GM19395 (cell line): ENCODE results near the gene MAGI2.
"Not testable (repeated sequence)": the region's sequence is repeated elsewhere in the genome, so short reads cannot be mapped to it uniquely, and the experiment has no call there.

Experiments used
- ATAC-seq: cut with Tn5 transposase; IDR thresholded peaks from one replicate; pipeline ENCODE4 v1.9.1; 2021; ENCODE audit warnings: mild to moderate bottlenecking, moderate library complexity; ENCODE audit not compliant: unreplicated experiment

MAGI2 gene

DNA sequence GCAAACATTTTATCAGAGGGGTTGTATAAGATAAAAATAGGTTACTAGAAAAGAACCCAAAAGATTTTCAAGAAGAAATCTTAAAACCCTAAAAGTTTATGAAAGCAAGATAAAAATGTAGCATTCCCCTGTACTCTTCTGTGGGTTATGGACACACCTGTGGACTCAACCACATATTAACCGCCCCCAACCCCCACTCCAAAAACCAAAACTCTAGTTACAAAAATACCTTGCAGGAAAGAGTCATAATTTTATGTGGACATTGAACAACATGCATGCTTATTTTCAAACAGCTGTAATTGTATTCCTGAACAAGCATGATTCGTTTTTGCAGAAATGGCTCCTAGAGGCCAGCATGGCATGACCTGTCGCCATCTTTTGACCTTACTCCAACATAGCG, 1188.0 kb downstream of the MAGI2 start:
- no peak for ATAC-seq

DNA sequence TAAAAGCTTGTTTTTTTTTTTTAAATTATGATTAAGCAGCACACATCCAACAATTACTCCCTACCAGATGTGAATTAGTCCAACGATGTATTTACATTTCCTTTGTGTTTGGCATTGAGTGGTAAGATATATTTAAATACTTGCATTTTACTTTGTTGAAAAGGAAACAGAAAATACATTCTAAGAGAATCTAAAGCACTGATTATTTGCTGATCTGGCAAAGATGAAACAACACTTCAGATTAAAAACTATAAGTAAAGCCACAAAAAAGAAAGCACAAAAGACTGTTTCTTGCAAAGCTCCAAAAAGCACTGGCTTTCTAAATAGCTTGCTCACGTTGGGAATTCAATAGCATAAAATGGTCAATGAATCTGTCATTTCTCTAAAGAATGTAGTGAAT, 1188.4 kb downstream of the MAGI2 start:
- ATAC-seq = no peak

DNA sequence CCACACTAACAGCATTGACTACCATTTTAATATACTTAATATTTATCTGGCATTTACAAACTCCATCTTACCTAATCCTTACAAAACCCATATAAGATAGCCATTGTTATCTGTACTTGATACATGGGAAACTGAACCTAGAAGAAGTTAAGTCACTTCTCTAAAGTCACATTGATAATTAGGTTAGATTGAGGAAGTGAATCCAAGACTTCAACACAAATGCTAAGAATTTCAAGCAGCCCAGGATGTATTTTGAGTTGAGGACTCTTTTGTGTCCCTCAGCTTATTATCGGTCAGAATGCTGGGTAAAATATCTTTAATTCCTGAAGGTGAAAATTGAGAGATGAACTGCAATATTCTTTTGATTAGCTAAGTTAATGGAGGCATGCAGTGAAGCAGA, 1189.4 kb downstream of the MAGI2 start:
- ATAC-seq = no peak

DNA sequence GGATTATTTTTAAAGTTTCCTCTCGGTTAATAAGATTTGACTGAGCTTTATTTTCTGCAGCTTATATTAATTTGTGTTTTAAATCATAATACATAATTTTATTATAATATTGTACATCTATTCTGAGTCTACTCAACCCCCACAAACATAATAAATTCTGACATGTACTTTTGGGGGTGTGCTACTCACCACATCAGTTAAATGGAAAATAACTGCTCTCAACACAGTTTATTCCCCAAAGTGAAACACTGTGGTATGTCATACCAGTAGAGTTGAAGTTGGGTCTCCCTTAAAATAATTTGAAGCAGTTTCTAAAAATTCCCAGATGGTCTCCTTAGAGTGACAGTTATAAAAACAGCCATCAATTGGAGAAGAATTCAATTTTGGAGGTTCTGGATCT, 1191.7 kb downstream of the MAGI2 start:
- ATAC-seq = no peak

DNA sequence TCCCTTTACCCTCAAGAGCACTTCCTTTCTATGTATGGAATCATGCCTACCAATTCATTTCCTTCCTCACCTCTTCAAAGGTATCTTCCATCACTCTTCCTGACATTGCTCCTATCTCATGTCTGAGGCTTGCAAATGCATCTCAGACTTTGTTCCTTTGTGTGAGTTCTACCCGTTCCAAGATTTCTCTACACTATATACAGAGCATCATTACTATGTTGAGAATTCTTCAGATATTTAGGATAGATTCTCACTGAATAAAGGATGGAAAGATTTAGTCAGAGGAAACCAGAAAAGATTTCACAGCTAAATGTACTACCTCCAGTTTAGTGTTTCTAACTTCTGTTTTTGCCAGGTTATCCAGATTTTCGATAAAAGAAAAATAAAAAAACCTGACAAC, 1192.2 kb downstream of the MAGI2 start:
- ATAC-seq = no peak

DNA sequence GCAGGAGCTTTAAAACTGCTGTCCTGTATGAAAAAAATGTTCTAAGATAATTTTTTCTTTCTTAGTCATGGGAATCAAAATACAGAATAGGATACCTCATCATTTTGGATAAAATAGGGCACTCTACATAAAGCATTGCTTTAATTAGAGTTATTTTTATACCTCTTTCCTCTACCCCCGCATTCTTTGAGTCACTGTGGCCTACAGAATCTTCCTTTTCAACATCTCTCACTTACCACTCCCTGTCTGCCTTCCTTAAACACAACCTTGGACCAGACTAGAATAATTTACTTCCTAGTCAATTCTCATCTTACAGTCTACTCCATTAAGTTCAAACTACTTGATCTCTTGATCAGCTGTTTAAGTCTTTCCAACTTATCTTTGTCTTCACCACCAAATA, 1192.6 kb downstream of the MAGI2 start:
- no peak for ATAC-seq

DNA sequence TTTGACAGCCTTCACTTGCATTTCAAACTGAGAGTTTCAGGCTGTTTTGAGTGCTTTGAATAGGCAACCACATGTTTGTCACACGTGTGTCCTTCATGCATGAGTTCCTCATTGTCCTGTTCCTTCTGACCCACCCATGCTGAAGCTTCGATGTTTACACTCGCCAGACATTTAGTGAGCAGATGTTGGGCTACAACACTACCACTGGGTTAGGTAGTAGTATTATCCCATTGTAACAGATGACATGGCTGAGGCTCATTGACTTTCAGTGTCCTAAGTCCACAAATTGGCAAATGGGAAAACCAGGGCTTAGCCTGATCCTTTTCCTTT, 1198.8 kb downstream of the MAGI2 start:
- no peak for ATAC-seq

DNA sequence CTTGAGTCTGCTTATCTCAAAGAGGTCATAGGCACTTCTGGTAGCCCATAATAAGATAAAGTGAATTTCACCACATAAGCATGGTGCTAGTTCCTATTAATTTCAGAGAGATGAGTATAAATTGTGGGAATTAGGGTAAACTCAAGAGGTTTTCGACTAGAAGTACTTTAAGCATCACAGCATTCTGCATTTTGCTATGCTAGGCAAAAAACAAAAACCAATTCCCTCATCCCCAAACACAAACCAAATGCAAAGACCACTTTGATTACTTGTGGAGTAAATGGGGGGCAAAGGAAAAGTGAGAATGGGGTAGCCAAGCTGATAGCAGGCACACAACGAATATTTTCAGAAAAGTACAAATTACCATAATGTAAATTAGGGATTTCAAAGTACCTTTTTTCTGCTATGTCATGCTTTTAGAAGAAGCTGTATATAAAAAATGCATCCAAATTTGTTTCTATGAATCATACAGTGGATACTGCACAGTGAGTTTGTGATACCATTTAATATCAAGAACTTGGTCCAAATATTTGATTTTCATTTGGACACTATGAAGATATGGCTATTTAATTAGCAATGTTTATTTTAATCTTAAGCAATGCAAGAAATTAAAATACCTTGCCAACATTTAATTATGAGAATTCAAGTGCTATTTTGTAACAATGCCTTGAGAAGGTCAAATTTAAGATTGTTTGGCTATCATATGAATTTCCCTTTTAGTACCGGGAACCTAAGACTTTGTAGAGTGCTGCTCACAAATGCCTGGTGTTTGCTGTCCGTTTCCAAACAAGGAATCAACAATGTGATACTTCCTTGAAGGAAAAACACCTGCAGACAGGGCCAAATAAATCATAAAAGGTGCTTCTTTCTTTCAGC, 1199.4 kb downstream of the MAGI2 start:
- no peak for ATAC-seq

DNA sequence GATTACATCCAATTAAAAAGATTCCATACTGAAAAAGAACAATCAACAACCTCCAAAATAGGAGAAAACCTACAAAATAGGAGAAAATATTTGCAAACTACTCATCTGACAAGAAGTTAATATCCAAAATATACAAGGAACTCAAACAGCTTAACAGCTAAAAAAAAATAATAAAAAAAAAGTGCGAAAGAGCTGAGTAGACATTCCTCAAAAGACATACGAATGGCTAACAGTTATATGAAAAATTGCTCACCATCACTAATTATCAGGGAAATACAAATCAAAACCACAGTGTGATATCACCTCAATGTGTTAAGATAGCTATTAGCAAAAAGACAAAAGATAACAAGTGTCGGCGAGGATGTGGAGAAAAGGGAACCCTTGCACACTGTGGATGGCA, 1204.6 kb downstream of the MAGI2 start:
- ATAC-seq = no peak

DNA sequence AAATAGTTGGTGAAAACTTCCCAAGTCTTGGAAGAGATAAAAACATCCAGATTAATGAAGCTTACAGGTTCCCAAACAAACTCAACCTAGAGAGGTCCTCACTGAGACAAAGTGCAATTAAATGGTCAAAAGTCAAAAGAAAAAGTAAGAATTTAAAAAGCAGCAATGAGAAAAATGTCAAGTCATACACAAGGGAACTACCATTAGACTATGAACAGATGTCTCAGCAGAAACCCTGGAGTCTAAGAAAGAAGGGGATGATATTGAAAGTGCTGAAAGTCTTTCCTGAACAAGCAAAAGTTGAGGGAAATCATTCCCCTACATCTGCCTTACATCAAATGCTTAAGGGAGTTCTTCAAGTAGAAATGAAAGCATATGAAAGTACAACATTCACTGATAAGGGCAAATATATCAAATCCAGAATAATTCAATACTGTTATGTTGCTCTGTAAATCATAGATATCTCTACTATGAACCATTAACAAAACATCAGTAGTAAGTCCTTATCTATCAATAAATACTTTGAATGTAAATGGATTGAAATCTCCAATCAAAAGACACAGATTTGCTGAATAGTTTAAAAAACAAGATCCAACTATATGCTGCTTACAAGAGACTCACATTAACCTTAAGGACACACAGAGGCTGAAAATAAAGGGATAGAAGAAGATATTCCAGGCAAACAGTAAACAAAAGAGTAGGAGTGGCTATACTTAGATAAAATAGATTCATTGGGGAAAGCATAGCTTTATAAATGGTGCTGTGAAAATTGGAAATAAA, 1205.4 kb downstream of the MAGI2 start:
- ATAC-seq = no peak

DNA sequence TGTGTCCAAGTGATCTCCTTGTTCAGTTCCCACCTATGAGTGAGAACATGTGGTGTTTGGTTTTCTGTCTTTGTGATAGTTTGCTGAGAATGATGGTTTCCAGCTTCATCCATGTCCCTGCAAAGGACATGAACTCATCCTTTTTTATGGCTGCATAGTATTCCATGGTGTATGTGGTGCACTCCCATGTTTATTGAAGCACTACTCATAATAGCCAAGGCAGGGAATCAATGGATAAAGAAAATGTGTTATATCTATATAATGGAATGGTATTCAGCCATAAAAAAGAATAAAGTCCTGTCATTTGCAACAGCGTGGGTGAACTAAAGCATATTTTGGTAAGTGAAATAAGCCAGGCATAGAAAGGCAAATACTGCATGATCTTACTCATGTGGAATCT, 1213.3 kb downstream of the MAGI2 start:
- ATAC-seq = not testable (repeated sequence)

DNA sequence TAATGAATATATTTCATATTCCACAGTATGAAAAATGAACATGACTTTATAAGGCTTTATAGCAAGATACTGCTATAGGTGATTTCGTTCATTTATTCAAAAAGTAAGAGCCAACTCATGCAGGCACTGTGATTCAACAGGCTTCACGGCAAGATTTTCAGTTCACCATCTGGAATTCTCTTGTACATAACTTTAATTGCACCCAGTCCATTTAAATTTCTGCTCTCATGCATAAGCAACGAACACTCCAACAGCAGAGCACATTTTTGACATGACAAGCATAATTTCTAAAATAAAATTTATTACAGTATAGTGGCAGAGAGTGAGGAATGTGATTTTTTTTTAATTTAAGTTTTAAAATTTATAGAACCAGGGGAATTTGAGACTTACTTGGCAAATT, 1218.8 kb downstream of the MAGI2 start:
- ATAC-seq = no peak

DNA sequence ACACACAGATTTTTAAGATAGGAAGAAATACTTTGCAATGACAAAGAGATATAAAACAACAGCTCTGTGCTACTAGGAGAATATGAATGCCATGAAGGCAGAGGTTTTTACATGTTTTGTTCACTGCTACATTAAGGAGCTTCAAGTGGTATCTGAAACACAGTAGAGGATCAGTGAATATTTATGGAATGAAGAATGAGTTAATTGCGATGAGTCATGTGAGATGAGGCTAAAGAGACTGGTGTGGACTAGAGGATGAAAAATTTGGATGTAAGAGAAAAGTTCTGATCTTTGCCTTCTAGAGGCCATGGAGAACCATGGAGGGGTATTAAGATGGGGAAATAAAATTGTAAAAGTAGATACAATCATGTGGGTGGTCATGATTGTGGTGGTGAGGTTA, 1220.7 kb downstream of the MAGI2 start:
- no peak for ATAC-seq

DNA sequence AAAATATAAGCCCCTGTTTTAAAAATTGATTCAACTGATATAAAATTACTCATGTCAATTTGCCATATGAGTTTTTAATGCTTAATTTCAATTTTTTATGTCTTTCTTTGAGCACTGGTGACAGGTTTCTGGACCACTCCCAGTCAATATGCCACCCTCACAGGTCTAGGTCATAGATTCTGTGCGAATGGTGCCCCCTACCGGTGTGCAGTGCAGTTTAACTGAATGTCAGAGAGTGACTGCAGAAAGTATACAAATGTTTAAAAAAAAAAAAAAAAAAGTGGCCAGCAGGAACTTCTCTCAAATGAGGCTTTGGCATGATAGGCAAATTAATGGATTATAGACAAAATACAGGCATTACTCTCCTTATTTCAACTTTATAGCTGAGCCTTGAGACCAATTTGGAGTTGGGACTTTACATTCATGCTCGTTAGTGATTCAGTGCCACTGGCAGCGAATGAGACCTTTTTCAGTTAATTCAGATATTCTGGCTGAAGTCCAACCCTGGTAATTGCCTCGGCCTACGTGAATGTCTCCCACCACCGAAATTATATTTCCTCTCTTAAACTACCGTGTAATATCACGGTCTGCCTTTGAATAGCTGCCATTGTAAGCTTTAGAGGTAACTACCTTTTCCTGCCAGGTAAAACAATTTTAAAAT, 1227.3 kb downstream of the MAGI2 start:
- ATAC-seq = no peak

DNA sequence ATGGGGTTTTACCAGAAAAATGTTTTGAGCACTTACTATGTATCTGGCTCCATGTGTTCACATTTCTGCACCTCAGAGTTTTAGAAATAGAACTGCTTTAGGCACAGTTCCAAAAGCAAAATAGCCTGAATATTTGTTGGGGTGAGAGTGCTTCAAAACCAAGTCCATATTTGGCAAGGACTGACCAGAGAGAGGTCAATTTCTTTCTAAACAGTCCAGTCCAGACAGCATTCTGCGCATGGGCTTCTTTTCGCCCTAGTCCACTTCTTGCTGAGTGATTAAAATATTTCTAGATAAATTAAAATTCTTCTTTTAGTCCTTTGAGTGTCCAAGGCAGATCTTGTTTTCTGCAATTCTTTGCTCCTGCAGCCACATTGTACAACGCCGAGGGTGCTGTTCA, 1227.9 kb downstream of the MAGI2 start:
- no peak for ATAC-seq

DNA sequence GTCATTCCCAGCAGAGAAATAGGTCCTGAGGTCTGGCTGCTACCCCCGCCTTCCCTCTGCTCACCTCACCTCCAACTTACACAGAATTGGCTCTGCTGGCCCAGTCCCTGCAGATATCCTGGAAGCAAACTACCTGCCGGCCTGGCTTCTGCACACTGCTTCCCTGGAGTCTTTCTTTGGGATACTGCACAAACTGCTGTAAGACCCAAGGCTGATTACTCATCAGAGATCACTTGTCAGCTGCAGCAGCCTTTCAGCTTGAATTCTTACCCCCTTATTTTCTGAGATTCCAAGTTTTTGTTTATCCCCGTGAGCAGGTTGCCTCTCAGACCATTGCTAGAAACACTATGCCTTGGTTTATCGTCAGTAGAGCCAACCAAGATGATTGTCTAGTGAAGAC, 1228.5 kb downstream of the MAGI2 start:
- no peak for ATAC-seq

DNA sequence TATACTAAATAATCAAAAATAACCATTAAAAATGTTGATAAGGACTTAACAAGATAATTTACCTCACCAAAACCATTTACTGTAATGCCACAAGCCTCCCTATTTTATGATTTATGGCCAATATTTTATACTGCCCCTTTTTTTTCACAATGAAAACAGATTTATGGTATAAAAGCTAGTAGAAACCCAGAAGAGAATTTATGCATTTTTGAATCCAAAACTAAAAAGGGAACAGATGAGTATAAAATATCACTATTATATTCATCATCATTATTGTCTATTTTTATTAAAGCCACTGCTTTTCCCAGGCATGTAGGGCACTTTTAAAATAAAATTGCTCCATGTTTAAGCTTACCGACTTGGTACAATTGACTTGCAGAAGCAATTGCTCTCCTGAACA, 1229.9 kb downstream of the MAGI2 start:
- no peak for ATAC-seq

DNA sequence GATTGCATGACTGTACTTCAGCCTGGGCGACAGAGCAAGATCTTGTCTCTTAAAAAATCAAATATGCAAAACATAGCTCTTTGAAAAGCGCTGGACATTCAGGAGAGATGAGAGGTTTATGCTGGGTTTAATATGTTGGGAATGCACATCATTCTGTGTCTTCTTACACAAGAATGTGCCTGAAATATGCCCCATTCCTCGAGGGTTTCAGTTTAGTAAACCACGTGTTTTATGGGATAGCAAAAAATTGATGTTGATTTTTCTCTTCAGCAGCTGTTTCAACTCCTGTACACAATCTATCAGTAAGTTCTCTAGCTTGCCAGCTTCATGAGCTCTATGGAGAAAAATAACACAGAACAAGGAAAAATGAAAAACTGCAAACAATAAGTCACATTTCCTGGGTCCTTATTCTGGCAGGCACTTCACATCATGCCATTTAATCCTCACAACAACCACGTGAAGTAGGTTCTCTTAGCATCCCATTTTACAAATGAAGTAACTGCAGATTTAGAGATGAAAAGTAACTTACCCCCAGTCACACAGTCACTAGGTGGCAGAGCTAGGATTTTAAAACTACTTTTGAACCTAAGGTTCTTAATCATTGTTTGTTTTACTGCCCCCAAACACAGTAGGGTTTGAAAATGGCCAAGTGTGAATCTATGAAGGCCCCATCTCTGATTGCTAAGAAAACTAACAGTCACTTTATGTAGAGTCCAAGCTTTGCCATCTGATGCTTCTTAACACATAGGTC, 1231.3 kb downstream of the MAGI2 start:
- ATAC-seq = no peak

DNA sequence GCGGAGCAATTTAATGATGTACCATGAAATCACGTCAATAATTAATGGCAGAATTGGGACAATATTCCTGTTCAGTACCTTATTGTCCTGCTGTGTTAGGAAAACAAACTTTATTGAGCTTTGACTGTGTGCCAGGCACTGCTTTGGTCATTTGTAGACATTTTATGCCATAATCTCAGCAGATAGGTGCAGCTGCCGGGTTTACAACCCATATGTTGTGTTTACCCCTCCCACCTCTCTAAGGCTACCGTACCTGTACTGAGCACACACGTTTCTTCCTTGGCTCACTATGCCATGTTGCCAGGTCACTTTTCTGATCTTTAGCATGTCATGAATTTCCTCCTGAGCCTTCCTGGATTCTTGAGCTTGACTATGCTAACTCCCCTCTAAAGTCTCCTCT, 1232.7 kb downstream of the MAGI2 start:
- ATAC-seq = no peak

DNA sequence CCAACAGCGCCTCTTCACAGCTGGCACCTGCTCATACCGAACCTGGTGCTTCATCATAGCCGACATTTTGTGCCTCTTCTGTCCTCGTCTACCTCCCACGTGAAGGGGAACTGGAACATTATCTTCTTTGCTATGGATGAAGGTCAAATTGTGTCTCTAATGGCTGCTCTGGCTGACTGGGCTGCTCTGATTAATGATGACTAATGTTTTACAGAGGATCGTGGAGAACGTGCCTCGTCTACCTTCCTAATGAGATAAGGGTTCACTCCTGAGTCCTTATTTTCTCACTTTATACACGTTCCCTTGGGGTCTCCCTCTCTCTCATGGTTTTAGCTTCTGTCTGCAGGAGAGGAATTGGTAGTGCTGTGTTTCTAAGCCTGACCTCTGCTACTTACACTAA, 1234.6 kb downstream of the MAGI2 start:
- ATAC-seq = no peak

DNA sequence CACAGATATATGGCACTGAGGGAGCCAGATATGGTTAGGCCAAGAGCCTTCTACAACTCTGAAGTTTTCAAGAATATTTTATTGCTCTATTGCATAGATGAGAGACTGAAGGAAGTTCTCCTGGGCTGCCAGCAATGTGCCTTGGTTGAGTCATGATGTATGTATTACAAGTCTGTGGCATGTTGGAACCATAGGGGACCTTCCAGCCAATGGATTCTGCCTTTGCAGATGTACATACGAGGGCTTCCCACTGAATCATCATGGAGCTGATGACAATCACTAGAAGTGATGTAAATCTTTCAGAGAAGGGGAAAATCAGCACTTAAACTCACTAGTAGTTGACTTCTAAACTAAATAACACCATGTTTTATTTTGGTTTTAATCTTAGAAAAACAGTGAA, 1235.4 kb downstream of the MAGI2 start:
- ATAC-seq = no peak
